ENCODE data around the gene TYMP.
"Not testable (repeated sequence)": the region's sequence is repeated elsewhere in the genome, so short reads cannot be mapped to it uniquely, and the experiment has no call there.

TYMP gene

GRCh38 chr22:50537765-50538164 is 8.0 kb upstream of the TYMP start:
- no peak for DNase-seq

DNA sequence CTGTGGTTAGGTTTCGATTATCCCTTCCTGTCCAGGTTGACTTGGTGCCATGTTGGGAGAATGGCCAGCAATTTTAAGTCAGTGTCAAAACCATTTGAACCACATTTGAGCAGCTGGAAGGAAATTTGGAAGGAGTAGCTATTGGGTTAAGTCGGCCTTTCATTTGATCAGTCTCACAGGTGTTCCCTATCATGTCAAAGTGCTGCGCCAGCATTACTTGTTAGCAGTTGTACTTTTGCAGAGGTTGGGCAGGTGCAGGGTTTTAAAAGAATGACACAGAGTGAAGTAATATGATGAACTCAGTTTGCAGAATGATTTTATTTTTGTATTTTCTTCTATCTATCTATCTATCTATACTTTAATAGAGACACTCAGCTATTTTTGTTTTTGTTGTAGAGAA is 6.4 kb upstream of the TYMP start:
- no peak for DNase-seq

DNA sequence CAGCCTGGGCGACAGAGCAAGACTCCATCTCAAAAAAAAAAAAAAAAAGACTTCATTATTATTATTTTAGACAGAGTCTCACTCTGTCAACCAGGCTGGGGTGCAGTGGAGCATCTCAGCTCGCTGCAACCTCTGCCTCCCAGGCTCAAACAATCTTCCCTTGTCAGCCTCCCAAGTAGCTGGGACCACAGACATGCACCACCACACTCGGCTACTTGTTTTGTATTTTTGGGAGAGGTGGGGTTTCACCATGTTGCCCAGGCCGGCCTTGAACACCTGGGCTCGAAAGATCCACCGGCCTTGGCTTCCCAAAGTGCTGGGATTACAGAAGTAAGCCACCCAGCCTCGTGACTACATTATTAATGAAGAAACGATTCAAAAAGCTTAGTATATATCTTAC is 5.3 kb upstream of the TYMP start:
- DNase-seq: no peak

- DNase-seq: not testable (repeated sequence)
Measured at GRCh38 chr22:50533856-50534711, 4.3 kb upstream of the TYMP start.

- DNase-seq: no peak
Measured at GRCh38 chr22:50532824-50533796, 3.3 kb upstream of the TYMP start.

DNA sequence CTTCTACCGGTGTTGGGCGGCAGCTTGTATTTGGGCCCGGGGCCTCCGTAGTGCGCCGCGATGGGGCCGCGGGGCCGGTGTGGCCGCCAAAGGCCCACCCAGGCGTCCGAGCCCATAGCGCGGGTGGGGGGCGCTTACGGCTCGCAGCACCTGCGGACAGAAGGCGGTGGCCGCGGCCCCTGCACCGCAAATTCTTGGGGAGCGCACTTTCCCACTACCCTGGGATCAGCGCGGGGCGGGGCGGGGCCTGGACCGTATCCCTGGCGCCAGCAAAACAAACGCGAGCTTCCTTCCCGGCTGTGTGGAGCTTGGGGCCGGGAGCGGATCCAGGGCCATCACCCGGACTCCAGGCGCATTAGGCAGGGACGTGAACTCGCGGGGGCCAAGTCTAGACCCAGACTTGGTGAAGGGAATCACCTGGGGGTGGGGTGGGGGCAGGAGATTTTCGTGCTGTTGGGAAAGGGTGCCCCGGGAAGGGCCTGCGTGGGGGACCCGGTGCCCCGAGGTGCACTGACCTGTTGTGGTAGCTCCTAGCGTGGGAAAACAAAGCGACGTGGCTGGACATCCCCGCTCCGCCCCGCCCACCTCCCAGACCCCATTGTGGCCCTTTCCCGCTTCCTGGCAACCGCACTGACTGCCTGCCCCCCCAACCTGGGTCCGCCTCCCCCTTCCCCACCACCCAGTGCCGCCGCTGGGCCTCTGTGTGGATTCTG is 2.3 kb upstream of the TYMP start:
- DNase-seq: no peak

- DNase-seq: peak; percentile 61
Measured at GRCh38 chr22:50531546-50531961, 1.7 kb upstream of the TYMP start.

DNA sequence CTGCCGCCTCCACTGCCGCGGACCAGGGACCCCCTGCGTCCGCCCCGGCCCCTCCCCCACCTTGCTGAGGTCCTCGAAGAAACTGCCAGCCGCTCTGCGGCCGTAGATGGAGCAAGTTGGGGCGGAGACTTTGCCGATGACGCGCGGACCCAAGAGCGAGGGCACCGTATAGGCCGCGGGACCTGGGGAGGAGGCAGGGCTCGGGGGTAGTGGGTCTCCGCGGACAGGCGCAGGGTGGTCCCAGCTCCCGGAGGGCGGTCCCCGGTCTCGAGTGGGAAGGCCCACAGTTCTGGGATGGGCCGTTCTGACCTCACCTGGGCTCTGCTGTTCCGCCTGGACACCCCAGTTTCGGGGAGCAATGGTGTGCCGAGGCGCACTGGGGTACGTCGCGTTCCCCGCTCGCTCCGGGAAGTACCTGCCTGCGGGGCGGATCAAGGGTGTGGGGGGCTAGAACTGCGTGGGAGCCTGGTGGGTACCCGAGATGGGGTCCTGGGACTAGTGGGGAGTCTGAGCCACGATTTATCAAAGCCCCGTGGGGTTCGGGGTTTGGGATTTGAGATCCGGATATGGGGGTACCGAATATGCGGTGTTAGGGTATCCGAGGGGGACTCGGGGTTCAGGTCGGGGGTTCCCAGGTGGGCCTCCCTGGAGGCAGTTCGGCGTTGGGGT is 1.2 kb upstream of the TYMP start:
- peak; percentile 74 for DNase-seq

- no peak for DNase-seq
Measured at GRCh38 chr22:50530580-50530876, 716 bp upstream of the TYMP start.

- DNase-seq: no peak
Measured at GRCh38 chr22:50529416-50529896, 356 bp downstream of the TYMP start.

GRCh38 chr22:50528682-50529415 is 963 bp downstream of the TYMP start:
- no peak for DNase-seq

DNA sequence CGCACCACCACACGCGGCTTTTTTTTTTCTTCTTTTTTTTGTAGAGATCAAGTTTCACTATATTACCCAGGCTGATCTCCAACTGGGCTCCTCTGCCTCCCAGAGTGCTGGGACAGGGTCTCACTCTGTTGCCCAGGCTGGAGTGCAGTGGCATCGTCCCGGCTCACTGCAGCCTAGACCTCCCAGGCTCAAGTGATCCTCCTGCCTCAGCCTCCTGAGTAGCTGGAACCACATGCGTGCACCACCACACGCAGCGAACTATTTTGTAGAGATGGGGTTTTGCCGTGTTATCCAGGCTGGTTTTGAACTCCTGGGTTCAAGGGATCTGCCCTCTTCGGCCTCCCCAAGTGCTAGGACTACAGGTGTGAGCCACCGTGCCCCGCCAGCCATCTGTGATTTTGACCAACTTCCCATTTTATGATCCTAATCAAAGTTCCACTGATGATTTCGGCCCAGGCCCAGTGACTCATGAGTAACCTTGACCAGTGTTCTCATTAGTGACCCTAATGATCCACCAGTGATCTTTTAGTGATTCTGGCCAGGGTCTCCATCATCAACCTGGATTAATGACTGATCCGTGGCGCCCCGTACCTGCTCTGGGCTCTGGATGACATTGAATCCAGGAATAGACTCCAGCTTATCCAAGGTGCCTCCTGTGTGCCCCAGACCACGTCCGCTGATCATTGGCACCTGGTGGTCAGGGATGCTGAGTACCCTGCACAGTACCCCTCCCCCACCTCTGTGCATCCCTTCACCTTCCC is 1.7 kb downstream of the TYMP start:
- DNase-seq: no peak

- DNase-seq: no peak
Measured at GRCh38 chr22:50526834-50527801, 2.7 kb downstream of the TYMP start.

DNA sequence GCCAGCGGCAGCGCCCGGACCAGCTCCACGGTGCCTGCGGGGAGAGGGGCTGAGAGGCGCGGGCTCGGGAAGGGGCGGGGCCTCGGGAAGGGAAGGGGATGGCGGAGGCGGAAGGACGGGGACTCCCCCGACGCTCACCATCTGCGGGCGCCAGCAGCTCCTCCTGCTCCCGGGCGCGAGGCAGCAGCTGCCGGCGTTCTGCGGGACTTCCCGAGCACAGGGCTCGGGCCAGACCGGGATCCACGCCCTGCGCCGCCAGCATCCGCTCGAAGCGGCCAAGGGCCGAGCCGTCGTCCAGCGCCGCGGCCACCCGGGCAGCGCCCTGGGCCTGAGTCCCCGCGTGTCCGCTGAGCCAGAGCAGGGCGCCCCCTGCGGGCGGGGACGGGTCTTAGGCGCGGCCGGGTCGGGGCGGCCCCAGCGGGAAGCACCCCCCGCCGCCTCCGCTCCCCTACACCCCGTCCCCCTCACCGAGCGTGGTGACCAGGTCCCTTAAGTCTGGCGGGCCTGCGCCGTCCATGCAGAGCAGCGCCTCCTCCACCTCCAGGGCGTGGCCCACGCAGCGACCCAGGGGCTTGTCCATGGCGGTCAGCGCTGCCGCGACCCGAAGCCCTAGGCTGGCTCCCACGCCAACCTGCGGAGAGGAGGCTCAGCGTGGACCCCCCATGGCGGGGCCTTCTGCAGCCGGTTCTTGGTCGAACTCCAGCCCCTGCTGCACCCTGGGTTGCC is 3.5 kb downstream of the TYMP start:
- DNase-seq: peak; percentile 75

- DNase-seq: no peak
Measured at GRCh38 chr22:50525858-50526107, 4.0 kb downstream of the TYMP start.

DNA sequence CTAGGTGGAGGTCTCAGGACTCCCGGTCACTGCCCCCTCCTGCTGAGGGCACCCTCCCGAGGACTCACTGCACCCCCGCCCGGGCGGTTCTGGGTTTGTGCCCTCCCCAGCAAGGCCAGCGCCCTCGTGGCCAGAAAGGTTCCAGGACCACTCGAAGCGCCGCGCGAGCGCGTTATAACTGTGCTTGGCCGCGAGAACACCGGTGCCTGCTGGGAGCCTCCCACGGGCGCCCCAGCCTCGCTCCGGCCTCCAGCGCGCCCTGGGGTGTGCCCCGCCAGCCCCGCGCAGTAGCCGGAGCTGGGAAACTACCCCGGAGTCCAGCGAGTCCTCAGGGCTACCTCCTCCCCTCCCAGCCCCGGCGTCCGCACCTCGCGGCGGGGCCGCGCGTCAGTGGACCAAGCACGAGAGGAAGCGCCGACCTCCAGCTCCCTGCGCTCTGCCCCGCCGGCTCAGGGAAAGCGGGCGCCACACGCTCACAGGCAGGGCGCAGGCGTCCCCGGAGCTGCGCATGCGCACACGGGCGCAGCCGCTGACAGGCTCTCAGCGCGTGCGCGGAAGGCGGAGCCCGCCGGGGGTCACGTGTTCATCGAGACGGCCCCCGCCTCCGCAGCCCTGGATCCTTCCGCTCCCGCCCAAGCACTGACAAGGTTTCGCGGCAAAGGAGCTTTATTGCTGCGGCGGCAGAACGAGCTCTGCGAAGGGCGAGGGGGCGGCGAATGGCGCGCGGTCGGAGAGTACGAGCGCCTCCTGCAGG is 4.5 kb downstream of the TYMP start, which contains the start of gene SCO2:
SCO2 (minus strand) TSS at position 495 of the 754 bp plus-strand sequence. CDS start 1,187 bp downstream, outside the sequence.
- DNase-seq: peak; percentile 98

DNA sequence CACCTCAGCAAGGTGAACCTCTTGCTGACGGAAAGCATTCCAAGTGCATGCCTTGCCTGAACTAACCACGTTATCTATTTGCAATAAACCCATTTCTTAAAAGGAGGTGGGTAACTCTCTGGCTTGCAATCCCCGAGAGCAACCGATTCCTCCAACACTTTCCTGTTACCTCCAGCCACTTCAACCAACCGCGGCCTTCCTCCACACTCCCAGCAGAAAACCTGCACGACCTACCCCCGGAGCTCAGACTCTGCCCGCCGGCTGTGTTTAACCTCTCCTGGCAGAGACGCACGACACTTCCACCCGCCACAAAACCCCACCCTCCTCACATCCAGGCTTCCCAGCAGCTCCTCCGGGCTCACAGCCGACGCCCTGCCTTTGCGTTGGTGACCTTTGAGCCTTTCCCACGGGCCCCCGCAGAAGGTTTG is 5.1 kb downstream of the TYMP start:
- no peak for DNase-seq

Data from activated CD4-positive, alpha-beta T cell treated with anti-CD3 and anti-CD28 coated beads, Interleukin-2, amount 50 U/mL, for 1 hour (primary cell).